Type B pancreatic cell (in vitro differentiated cells): ENCODE measurements around the gene TMTC2. TPM values are rescaled to one million over a fixed set of nuclear protein-coding genes. Genes with fewer than 3 reads are reported as not detected.

Experiments used
- DNase-seq: peaks from one replicate; pipeline ENCODE4 v3.0.0; 2021; ENCODE audit warnings: mixed read lengths; ENCODE audit not compliant: unreplicated experiment; ENCODE audit errors: extremely low spot score
- H3K27ac Mint-ChIP-seq: 2 replicates; pipeline ENCODE4 v1.8.0; 2021; ENCODE audit warnings: mild to moderate bottlenecking, mixed read lengths
- H3K27me3 Mint-ChIP-seq: 2 replicates; pipeline ENCODE4 v1.8.0; 2021; ENCODE audit warnings: mixed read lengths
- H3K36me3 Mint-ChIP-seq: 2 replicates; pipeline ENCODE4 v1.8.0; 2021; ENCODE audit warnings: mixed read lengths
- H3K4me1 Mint-ChIP-seq: one replicate; pipeline ENCODE4 v1.8.0; 2021; ENCODE audit warnings: mixed read lengths; ENCODE audit not compliant: unreplicated experiment
- H3K4me3 Mint-ChIP-seq: 2 replicates; pipeline ENCODE4 v1.8.0; 2021; ENCODE audit warnings: mild to moderate bottlenecking, mixed read lengths
- H3K9me3 Mint-ChIP-seq: 2 replicates; pipeline ENCODE4 v1.8.0; 2021; ENCODE audit warnings: mixed read lengths
- CTCF ChIP-seq: fragments of 200-600 bp; sonication (generic); conservative IDR thresholded peaks from 2 replicates; pipeline ENCODE4 v1.5.0; 2021; ENCODE audit warnings: antibody characterized with exemption, mild to moderate bottlenecking
- total RNA-seq: library from RNA; stranded (reverse); gene quantifications from 2 replicates; pipeline ENCODE4 v1.2.1, GENCODE V29; 2021; ENCODE audit warnings: low replicate concordance

TMTC2 gene
- total RNA-seq, 1 donor from 2014 or later: 31.0 TPM

DNA sequence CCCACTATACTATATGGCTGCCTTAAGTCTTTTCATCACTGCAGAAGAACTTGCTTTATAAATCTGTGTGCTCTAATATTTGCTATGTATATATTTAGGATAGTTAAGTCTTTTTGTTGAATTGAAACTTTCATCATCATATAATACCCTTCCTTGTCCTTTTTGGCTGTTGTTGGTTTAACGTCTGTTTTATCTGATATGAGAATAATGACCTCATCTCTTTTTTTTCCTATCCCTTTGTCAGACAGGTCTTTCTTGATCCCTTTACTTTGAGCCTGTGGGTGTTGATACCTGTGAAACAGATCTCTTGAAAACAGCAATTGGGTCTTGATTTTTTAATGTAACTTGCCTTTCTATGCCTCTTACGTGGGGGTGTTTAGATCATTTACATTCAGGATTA is 316.3 kb downstream of the TMTC2 start:
- Mint-ChIP-seq H3K36me3 (peaks cover 42% of the 10 kb centered on the region), H3K27me3 (no peaks in the 10 kb centered on the region), H3K9me3 (peaks cover 4% of the 10 kb centered on the region), H3K4me3 (no peak overlapping the region), H3K4me1 (peaks cover 9% of the 10 kb centered on the region), H3K27ac (no peak overlapping the region)
- DNase-seq: no peak
- no peak for TF ChIP-seq CTCF

DNA sequence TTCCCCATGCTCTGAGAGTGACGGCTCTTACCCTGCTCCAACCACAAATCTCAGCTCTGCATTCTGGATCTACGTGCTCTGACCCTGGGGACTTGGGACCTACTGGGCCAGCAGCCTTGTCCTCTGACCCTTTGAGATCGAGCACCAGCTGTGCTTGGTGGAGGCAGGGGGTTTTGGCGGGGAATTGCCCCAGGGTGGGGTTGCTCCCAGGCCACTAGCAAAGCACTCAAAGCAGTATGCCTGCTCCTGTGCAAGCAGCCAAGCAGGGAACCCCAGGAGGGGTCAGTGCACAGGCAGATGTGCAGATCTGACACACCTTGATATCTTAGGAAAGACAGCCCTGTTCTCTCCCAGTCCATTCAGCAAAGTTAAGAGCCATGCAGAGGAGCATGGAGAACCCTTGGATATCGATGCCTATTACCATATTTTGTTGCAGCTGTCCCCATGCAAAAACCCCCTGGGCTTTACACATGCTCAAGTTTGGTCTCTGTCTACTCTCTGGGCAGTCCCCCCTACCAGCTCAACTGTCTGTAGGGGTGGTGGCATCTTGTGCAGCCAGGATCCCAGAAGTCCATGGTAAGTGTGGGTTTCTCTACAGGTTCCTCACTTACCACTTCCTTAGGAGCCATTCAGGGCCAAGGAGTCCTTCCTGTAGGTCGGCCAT is 319.0 kb downstream of the TMTC2 start:
- Mint-ChIP-seq H3K27me3 (no peaks in the 10 kb centered on the region), H3K36me3 (peaks cover 52% of the 10 kb centered on the region), H3K4me3 (no peak overlapping the region), H3K4me1 (peaks cover 6% of the 10 kb centered on the region), H3K9me3 (peaks cover 15% of the 10 kb centered on the region), H3K27ac (no peak overlapping the region)
- no peak for TF ChIP-seq CTCF
- DNase-seq: no peak

DNA sequence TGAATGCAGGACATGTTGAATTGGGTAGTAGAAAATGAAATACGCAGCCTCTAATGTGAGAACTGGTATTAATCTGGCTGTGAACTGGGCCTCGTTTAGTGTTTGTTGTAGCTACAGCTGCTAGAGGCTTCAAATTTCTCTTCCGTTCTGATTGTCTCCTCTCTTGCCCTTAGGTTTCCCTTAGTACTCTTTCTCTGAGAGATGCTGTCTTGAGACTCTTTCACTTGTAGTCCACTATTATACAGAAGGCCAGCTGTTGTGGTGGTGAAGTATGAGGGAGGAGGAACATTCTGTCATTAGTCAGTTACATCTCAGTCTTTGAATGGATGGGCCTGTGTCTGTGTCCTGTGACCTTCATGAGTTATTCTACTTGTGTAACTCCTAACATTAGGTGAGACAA is 322.0 kb downstream of the TMTC2 start:
- no peaks in the 10 kb centered on the region for H3K27me3 Mint-ChIP-seq
- H3K4me1 Mint-ChIP-seq: peaks cover 6% of the 10 kb centered on the region
- no peak overlapping the region for H3K27ac Mint-ChIP-seq
- peaks cover 45% of the 10 kb centered on the region for H3K36me3 Mint-ChIP-seq
- H3K9me3 Mint-ChIP-seq: peaks cover 15% of the 10 kb centered on the region
- no peak for DNase-seq
- H3K4me3 Mint-ChIP-seq: no peak overlapping the region
- TF ChIP-seq CTCF: no peak

- no peak for DNase-seq
- peaks cover 1% of the 10 kb centered on the region for H3K4me1 Mint-ChIP-seq
- H3K9me3 Mint-ChIP-seq: peaks cover 15% of the 10 kb centered on the region
- H3K27ac Mint-ChIP-seq: no peak overlapping the region
- no peak for TF ChIP-seq CTCF
- H3K36me3 Mint-ChIP-seq: peaks cover 42% of the 10 kb centered on the region
- no peaks in the 10 kb centered on the region for H3K27me3 Mint-ChIP-seq
- no peak overlapping the region for H3K4me3 Mint-ChIP-seq
Measured at GRCh38 chr12:83010169-83010804, 323.6 kb downstream of the TMTC2 start.

DNA sequence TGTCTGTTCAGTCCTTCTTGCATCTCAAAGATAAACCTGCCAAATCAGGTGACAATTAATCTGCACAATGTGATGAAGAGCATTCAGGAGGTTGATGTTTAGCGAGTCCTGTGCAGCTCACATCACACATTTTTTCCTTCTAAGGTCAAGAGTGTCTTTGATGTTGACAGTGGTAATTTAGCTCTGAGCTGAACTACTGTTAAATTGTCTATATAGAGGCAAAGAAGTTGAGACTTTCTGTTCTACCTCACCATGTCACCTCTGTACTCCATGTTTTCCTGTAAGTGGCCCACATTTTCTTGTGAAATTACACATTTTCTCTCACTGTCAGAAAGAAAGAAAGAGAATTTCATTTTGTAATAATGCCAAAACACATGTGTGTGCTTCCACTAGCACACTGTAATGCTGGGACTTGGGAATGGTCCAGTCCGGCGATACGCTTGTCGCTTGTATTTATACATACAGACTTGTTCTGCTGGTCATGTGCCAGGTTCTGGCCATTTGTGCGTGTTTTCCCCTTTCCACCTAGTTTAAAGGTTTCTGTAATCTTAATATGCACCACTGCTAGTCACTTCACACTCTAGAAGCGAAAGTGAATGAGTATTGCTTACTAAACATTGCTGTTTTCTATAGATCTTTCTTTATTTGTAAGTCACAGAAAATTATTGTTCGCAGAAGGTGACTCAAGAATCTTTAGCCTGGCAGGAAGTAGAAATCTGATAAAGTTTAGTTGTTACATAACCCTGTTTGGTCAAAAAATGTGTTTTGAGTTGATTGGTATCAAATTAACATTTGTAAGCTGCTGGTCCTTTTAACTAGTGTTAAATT is 328.9 kb downstream of the TMTC2 start:
- Mint-ChIP-seq H3K27me3 (no peaks in the 10 kb centered on the region), H3K9me3 (no peaks in the 10 kb centered on the region), H3K4me3 (no peak overlapping the region), H3K4me1 (peaks cover 17% of the 10 kb centered on the region), H3K27ac (no peak overlapping the region), H3K36me3 (peaks cover 8% of the 10 kb centered on the region)
- no peak for TF ChIP-seq CTCF
- DNase-seq: no peak
